HCEC 1CT (cell line): ENCODE results near the gene METTL1.

Source experiments
- DNase-seq: peaks from one replicate; pipeline ENCODE4 v3.0.0-alpha.2; 2017

METTL1 gene

DNA sequence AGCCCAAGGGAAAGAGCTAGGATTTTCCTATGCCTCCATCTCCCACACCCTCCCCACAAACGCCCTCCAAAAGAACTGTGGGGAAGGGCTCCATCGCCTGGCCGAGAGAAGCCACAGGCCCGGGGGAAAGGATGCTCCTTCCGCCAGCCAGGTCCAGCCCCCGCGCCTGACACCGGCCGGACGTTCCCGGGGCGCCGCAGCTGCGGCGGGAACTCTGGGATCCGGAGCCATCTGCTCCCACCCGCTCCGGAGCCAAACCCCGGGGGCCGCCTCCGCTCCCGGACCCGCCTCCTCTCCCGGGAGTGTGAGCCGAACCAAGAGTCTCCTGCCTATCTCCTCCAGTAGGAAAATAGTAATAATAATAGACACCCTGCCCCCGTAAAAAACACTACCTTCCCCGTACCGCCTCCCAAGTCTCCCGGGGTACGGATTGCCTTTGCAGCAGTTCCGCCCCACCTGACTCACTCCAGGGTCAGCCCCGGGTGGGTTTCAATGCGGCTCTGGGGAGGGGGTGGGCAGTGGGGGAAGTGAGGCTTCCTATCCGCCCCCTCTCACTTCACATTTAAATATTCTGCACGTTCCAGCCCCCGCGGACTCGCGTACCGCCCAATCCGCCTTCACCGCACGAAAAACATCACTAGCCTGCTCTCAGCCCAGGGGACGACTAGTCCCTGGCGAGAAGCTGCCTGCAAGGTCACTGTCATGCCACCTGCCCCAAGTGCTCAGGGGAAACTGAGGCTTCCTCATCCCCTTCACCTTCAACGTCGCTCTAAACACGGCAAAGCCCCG lies 35.8 kb downstream of the METTL1 start:
- peak; percentile 57 for DNase-seq

DNA sequence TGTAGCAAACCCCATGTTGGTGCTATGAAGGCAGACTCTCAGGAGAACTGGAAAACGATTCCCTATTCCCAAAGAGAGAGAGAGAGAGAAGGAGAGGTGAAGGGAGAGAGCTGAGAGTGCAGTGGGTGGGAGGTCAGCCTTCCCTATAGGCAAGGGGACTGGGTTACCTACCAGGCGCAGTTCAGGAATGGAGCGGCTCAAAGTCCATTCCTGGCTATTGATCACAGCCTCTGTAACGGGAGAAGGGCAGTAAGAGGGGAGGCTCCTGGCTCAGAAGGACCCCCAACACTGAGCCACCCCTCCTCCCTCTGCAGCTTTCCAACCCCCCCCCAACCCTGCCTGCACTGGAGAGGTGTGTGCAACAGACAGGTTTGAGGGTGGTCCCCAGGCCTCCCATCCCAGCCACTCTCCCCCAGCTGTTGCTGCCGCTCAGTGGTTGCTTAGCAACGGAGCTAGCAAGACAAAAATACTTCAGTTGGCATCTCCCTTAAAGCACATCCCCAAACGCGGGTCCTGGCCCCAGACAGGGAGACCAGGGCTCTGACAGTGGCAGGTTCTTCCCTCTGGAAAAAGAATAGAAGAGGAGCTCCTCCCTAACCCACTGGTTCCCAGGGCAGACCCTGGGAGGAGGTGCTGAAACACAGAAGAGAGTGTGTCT lies 36.6 kb downstream of the METTL1 start:
- no peak for DNase-seq

DNA sequence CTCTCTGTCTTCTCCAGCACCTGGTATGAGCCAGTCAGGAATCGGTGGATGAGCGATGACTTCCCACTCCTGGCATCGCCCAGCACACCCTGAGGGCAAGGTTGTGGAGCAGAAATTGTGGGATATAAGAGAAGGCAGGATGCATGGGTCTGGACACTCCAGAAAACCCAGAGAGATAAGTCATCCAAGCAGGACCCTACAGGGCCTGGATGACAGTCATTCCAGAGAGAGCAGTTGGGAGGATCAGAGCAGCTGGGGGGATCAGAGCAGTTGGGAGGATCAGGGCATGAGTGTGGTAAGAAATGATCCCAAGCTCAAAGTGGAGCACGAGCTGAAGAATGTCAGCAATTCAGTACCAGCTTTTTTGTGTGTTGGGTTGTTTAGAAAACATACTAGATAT lies 37.3 kb downstream of the METTL1 start:
- DNase-seq: no peak

DNA sequence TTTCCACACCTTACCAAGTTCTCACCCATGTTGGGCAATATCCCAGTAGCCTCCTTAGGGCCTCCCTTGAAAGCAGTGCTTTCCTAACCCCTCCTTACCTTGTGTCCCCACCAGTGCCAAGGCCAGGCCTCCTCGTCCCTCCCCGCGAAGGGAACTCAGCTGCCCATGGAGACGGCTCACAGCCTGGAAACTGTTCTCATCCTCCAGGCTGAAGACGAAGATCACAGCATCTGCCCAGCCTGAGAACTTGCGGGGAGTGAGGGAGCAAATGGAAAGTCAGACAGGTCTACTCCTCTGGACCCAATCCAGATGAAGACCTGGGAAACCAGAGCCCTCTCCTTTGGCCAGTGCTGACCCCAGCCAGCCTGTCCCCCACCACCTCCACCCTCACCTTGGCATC lies 38.0 kb downstream of the METTL1 start:
- DNase-seq: no peak

DNA sequence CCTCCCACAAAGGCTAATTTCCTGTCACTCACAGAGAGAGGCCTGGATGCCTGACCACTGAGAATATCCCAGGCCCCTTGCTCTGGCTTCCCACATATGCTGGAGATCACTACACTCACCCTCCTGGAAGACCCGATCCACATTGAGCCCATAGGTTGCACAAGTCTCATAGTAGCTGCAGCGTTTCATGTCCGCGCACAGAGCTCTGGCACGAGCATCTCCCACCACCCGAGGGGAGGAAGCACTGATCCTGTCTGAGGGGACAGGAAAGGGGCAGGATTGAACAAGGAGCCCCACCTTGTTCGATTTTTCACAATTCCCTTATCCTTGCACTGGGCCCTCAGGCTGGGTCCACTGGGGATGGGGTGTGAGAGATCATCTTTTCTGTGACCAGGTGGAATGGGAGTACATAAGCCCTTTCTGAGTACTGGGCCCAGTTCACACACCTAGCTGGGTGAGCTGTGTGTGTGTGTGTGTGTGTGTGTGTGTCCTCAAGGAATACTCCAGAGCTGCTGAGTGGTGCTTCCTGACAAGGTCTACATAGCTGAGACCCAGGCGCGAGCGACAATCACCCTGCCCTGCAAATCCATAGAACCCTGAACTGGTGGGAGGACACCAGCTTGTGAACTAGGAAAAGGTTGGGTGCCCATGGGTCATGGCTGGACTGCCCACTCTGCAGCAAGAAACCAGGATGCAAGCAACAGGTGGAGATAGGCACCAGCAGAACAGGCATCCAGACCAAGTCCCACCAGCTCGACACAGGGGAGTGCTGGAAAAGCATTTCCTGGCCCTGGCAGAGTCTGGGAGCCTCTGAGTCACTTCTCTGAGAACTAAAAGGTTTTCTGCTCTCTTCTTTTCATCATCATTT lies 38.9 kb downstream of the METTL1 start:
- no peak for DNase-seq

DNA sequence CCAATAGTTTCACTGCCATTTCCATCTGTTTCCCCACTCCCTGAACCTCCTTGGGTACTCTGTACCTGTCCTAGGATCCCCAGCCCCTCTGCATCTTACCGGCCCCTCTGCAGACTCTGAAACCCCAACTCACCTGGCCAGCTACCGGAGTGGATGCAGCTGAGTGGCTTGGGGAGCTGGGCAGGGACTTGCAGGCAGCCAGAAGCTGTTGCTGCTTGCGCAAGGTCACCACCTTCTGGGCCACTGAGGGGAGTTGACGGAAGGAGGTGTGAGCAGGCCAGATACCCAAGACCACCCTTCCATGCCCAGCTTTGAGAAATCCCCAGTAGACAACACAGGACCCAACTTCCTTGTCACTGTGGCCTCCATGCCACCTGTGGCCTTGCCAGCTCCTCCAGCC lies 39.6 kb downstream of the METTL1 start:
- no peak for DNase-seq

DNA sequence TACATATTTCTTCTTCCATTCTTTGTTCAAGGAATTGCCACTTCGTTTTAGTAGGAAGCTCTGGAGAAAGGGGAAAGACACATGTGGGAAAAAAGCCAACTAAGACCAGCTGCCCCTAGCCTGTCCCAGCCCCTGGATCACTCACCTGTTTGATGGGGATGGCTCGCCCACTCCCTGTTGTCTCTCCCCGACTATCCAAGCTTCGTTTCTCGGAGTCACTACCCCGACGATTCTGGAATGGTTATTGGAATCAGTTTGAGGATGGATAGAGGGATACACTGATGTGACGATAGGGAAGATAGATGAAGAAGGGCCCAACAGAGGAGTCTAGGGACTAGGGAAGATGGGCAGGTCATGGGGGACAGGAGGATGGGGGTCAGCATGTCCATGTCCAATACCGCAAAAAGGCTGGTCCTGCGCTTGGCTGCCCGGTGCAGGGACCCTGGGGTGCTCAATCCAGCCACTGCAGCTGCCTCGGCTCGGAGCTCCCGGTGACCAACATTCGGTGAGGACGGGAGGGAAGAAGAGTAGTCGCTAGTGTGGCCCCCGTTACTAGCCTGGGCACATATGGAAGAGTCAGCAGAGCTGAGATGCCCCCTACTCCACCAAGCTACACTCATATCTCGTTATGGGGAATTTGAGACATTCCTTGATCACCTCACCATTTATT lies 40.4 kb downstream of the METTL1 start:
- no peak for DNase-seq

DNA sequence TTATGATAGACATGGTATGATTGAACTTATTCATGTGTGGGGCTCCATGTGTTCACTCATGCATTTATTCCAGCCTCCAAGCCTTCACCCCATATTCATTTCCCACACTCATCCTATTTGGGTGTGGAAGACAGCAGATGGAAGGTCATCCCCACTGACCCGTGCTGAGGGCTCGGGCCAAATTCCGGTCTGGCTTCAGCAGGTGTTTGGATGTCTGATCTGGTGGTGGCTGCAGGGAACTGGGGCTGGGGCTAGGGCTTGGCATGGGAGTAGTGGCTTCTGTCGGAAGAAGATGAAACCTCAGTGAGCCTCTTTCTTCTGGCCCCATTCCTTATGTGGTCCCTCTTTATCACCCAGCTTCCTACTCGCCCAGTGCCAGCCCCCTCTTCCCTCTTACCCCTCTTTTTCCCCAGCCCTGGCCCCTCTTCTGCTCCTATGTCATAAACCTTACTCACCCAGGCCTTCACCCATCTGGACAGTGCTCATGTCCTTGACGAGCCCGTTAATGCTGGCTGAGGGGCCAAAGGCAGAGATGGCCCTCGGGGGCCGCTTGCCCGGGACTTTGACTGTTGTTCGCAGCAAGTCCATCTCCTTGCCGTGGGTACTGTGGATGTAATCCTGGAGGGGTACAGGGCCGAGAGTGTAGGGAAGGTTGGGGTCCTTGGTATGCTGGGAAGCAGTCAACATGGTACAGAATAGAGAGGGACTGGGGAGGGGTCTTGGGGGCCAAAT lies 41.4 kb downstream of the METTL1 start:
- DNase-seq: no peak

DNA sequence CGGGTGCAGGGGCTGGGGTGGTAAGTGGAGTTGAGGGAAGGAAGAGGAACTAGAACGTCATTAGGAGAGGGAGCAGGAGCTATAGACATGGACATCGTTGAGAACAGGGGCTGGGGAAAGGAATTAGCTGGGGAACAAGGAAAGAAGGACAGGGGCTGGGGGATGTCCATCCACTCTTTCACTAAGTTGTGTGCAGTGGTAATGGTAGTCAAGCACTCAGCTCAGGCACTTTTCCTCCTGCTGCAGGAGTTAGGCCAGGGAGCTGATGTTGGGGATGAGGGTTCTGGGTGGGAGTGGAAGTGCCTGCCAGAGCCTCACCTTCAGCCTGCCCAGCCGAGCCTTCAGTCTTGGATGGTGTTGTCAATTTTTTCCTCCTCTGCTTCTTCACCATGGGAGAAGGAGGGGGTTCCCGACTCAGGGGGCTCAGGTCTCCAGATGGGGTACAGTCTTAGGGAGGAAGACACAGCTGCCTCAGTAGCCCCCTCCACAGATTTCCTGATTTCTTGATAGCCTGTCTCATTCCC lies 42.5 kb downstream of the METTL1 start:
- DNase-seq: no peak

DNA sequence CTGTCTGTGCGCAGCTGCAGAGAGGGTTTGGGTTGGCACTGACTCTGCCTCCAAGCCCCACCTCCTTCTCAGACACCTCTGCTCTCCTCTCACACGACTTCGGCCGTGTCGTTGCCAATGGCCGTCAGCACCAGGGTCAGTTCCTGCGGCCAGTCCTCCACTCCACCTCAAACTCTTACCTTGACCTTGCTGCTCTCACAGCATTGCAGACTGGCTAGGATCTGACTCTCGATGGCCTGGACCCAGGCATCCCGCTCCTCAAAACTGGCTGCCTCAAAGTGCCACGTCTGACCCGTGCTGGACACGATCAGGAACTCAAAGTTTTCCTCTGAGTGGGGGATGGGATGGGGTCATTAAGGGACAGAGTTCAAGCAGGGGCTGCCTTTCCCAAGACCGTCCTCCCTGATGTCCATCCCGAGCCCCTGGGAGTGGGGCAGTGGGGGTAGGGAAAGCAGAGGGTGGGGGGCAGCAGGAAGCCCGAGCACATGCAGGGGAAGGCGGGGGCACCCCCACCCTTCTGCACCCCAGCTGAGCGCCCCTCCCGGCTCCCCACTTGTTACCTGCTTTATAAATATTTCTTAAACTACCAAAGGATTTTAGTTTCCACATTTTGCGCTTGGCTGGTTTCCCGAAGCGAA lies 44.0 kb downstream of the METTL1 start:
- no peak for DNase-seq

DNA sequence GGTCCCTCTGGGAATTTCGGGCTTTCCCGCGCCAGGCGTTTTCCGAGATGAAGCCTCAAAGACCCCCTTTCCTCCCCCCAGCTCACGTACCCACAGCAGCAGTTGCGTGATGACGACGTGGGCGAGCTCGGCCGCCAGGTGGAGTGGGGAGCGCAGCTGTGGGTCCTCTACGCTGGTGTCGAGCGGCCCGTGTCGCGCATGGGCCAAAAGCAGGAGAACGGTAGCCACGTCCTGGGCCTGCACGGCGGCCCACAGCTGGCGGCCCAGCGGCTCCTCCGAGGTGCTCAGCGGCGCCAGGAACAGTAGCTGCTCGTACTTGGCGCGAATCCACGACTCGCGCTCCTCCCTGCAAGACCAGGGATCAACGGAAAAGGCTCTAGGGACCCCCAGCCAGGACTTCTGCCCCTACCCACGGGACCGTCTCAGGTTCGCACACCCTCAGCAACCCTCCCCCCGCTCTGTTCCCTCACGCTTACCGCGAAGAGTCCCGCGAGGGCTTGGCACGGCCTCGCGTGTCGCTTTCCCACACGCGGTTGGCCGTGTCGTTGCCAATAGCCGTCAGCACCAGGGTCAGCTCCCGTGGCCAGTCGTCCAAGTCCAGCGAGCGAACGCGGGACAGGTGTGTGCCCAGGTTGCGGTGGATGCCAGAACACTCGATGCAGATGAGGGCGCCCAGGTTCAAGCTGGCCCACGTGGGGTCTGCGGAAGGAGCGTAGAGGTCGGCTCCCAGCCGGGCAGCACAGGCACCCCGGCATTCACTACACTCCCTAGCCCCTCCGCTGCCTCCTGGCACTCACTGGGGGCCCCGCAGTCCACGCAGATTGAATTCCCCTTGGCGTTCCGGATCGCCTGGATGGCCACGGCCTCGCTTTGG lies 44.8 kb downstream of the METTL1 start:
- DNase-seq: no peak

DNA sequence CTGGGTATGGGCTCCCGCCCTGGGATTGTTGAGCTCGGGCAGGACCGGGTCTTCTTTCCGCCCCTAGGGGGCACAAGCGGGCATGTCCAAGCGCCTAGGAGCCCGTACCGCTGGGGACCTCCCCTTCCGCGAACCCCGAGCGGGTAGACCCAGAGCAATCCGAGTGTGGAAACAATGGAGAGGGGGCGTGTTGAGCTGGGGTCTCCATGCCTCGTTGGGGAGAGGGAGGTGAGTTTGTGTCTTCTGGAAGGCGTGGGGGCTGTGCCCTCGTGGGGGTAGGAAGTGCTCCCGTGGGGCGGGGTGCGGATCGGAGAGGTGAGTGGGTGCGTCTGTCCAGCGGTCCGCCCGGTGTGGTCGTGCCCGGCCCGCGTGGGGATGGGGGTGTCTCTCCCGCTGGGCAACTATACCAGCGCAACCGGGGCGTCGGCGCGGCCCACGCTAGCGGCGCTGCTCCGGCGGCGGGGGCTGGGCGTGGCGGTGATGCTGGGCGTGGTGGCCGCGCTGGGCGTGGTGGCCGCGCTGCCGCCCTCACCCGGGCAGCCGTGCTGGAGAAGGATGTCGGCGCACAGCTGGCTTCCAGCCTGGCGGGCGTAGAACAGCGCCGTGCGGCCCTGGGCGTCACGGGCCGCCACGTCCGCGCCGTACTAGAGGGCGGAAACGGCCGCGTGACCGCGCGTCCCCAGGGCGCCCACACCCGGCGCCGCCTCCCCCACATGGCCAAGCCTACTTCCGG lies 45.6 kb downstream of the METTL1 start:
- DNase-seq: peak; percentile 87

DNA sequence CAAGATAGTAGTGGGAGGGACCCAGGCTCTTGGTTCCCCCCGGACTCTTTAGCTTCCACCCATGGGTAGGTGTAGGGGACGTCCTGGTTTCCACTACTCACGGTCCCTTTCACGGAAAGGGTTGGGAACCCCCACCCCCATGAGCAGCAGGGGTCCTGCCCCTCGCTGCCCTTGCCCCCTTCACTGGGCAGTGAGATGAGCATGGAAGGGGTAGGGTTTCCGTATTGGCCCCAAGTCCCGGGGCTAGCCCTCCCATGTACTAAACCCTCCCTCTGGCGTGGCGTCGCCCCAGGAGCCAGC lies 46.1 kb downstream of the METTL1 start:
- no peak for DNase-seq

DNA sequence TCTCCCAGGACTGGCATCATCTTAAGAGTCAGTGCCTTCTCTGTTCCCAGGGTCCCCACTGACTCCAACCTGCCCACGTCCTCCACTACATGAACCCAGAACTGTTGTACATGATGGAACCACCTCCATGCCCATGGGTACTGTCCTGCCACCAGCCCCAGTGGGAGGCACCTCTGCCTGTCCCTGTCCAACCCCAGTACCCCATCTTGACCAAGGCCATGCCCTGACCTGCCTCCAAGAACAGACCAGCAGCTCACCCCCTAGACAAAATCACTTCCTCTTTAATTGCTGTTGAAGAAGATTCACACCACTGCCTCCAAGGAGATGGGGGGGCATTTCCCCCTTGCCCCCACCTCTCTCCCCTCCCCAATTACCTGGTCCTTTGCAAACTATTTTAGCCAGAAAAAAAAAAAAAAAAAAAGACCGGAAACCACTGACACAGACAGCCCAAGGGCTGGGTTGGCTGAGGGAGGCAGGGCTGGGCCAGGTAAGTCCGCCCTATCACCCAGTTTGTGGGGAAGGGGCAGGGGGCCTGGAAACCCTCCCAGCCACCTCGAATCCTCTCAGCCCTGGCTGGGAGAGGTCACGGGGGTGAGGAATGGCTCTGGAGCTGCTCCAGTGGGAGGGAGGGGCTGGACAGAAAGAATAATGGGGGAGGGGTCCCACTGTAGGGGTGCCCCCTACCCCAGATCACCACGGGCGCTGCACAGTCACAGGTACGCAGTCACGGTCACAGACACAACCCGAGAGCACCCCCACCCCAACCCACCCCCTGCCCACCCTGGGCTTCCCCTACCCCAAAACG lies 46.8 kb downstream of the METTL1 start:
- no peak for DNase-seq

DNA sequence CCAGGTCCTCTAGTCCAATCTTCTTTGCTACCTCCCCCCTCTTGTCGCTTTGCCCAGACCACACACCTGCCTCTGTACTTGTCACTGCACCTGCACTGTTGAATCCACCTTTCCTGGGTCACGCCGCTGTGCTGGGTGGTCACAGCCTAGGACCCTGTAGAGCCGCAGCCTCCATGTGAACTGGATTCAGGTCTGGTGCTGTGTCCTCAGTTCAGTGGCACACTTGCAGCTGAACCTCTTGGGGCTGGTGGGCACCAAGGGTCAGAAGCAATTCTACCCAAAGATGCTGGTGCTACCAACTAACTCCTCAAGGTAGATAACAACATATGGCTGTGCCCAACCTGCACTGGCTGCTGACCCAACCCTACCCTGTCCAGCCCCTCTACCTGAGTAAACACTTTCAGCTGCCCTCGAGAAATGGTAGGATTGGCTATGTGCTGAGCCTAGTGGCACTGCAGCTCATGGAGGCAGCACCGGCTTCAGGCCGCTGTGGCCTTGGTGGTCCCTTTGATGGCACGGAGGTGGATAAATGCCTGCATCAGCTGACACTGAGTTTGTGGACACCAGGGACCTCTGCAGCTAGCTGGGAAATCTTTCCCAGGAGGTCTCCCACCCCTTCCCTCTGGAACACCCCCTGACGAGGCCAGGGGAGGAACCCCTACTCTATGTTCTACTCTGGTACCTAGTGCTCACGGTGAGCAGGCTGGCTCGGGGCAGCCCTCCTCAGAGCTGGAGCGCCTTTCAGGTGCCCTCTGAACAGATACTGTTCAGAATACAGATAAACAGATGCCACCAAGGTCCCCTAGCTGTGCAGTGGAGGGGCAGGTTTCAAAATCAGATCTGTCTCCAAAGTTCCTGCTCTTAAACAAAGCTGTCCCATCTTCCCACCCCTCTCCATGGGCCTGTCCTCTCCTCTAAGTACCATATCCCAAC lies 47.6 kb downstream of the METTL1 start:
- no peak for DNase-seq

DNA sequence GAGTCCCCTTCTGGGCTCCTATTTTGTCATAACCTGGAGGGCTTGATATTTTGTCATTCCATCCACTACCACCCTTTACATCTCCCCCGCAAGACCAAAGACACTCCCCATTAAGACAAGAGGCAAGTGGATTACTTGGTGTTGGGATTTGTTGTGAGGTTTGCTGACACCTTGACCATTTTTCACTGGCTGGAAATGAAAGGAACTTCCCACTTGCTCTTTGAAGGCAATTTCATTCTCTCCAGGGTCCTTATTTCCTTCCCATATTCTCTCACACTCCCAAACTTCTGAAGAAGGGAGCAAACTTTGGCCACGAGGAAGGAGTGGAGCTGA lies 48.3 kb downstream of the METTL1 start:
- no peak for DNase-seq

DNA sequence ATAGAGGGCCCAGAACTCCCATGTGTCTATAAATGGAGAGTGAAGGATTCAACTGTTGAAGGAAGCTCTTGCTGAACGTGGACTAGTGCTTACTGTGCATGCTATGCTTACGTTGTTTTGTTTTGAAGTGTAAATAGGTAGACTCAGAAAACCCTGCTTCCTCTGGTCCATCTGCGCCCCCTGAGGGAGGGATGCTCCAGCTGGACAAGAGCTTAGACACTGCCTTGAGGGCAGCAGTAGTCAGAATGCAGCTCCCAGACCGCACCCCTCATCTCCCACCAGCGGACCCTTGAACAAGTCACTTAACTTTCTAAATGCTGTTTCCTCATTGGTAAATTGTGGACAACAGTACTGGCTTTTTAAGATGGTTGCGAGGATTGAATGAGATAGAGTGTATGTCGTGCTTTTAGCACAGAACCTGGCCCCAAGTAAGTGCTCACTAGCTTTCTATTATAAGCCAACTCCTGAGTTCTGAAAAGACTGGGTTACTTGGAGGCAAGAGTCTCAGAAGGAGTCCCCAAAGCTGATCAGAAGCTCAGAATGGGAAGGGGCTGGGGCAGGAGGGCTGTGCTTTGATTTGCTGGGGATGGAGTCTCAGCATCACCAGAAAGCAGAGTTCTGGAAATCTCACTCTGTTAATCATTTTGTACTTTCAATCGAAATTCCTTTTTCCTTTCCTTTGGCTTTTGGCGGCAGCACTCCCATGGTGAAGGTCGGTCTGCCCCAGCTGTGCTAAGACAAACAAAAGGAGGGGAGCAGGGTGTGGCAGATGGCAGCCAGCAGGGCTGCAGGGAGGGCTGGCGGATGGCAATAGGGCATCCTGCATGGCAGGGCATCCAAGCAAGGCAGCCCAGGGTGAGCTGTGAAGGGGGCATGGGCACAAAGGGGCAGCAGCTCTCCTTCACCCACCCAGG lies 48.9 kb downstream of the METTL1 start:
- no peak for DNase-seq
